Pancreas (tissue), 10 donors: ENCODE results near the gene PLA2G4E. TPM values are rescaled to one million over a fixed set of nuclear protein-coding genes. Genes with fewer than 3 reads are reported as not detected.

Experiments
- ATAC-seq, 4 donors: fragments of 200-7000 bp; cut with Tn5 transposase; one replicate each; pipeline versions ENCODE4 v1.8.0 to v1.9.1; 2020; ENCODE audit warnings: mild to moderate bottlenecking in 4 of 4, moderate library complexity in 4 of 4
- DNase-seq, 6 donors: peaks; one replicate each; pipeline ENCODE4 v3.0.0-alpha.2; 2020
- FAIRE-seq: peaks from 2 replicates; lab custom pipeline; 2012; peaks lifted over from hg19 to GRCh38; lab: Jason Lieb, UNC
- H3K27ac ChIP-seq, 4 donors: fragments of 200-600 bp; sonication (generic); 1 replicate in 3 of 4; 2 replicates in 1 of 4; pipeline versions ENCODE4 v1.5.0 to v1.8.0; 2020
- H3K27me3 ChIP-seq, 4 donors: fragments of 200-600 bp; one replicate each; pipeline ENCODE4 v1.8.0; 2021
- H3K36me3 ChIP-seq, 3 donors: fragments of 200-600 bp; sonication (generic) in 1 of 3; one replicate each; pipeline versions ENCODE4 v1.5.0 to v1.8.0; 2020 to 2021
- H3K4me1 ChIP-seq, 3 donors: fragments of 200-600 bp; one replicate each; pipeline ENCODE4 v1.8.0; 2021
- H3K4me3 ChIP-seq, 4 donors: fragments of 200-600 bp; sonication (generic) in 2 of 4; one replicate each; pipeline versions ENCODE4 v1.5.0 to v1.8.0; 2020 to 2021
- H3K9me3 ChIP-seq, 4 donors: fragments of 200-600 bp; one replicate each; pipeline ENCODE4 v1.8.0; 2021
- CTCF ChIP-seq, 4 donors: fragments of 200-600 bp; sonication (generic) in 3 of 4; IDR thresholded peaks; one replicate each; pipeline versions ENCODE4 v1.5.0 to v1.8.0; 2021; ENCODE audit warnings: antibody characterized with exemption in 4 of 4
- WGBS, 2 donors: extraction: QIAGEN DNeasy Blood & Tissue Kit; methylation state at CpG; one replicate each; pipeline ENCODE4 v1.1.7; 2013; 5-methylcytosine and 5-hydroxymethylcytosine counted together
- intact Hi-C, 3 donors: fragments of 100-400 bp; cut with DNase I; formaldehyde crosslinking; loops; one replicate each; pipeline versions ENCODE4 v1.11.1 to v1.14.2; 2022
- polyA plus RNA-seq, 2 donors: library from polyadenylated mRNA; stranded (reverse); fragments of 200-250 nt; gene quantifications; one replicate each; pipeline ENCODE4 v1.2.3, GENCODE V29; 2013
- total RNA-seq, 6 donors: library from RNA; stranded (reverse); fragmentation: NEBNext Ultra II Directional in 4 of 6; extraction: Animal tissue kit (Norgen Biotek cat#: 25700) in 4 of 6; gene quantifications; one replicate each; pipeline versions ENCODE4 v1.2.1 to v1.2.4, GENCODE V29; 2021 to 2023
- donor health status: healthy with polysubstance abuse.
- donor health status: DM: no; HTN: no; CAD: no; lungs with moderate emphysema.
- donor health status: DM: no; HTN: no; CAD: no.
- donor health status: control.
- donor health status: control.
- donor health status: Bipolar disorder and iron deficiency.
- donor health status: DM: yes; HTN: yes; CAD: no.
- donor health status: DM: no; HTN: no; CAD: no.
- donor health status: DM: no; HTN: no; CAD: no.
- donor health status: DM: yes; HTN: yes; CAD: no.

The PLA2G4E gene
- total and polyA plus RNA-seq, 8 donors: 0.05 to 0.06 TPM; not detected in 6

DNA sequence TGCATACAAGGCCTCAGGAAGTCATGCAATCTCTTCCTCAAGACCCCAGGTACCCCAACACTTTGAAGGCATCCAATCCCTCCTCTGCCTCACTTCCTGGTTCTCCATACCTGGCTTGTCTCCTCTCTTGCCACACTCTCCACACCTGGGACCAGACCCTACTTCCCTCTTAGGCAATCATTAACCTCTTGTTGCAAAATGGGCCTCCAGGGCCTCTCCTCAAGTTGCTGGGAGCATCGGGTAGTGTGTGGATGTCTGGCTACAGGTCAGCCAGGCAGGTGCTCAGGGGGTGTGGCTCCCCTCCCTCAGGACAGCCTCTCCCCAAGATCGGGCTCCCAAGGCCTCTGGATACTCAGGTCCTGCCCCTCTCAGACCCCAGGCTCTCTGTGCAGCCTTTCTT, 8.6 kb downstream of the PLA2G4E start:
- Histone ChIP-seq H3K36me3 (no peaks in the 10 kb centered on the region), H3K27ac (peak overlapping the region in 2 of 4 donors; percentile 15 to 22), H3K9me3 (no peaks in the 10 kb centered on the region), H3K4me3 (no peak overlapping the region), H3K27me3 (no peaks in the 10 kb centered on the region), H3K4me1 (peaks cover 0 to 13% (median 0%) of the 10 kb centered on the region in 3 donors)
- ATAC-seq (peak; percentile 72 to 92 (median 86)), DNase-seq (peak in 3 of 6 donors; percentile 25 to 44 (median 33)), FAIRE-seq (no peak)
- no peak for TF ChIP-seq CTCF (IDR thresholded peaks at IDR 0.05)
- intact Hi-C loops: no loop called here
- 18 to 31% methylated on average over 2 of the region's 2 CpGs for WGBS, 2 donors

- ATAC-seq (no peak), DNase-seq (no peak), FAIRE-seq (no peak)
- Histone ChIP-seq H3K4me3 (no peak overlapping the region), H3K4me1 (peaks cover 0 to 13% (median 0%) of the 10 kb centered on the region in 3 donors), H3K27me3 (no peaks in the 10 kb centered on the region), H3K27ac (peak overlapping the region in 2 of 4 donors; percentile 31 to 37), H3K9me3 (no peaks in the 10 kb centered on the region), H3K36me3 (no peaks in the 10 kb centered on the region)
- no peak for TF ChIP-seq CTCF (IDR thresholded peaks at IDR 0.05)
- intact Hi-C loops: no loop called here
- WGBS, 2 donors: 87 to 92% methylated on average over 7 of the region's 7 CpGs
These were observed 9.8 kb downstream of the PLA2G4E start for GRCh38 chr15:42011074-42011473.

DNA sequence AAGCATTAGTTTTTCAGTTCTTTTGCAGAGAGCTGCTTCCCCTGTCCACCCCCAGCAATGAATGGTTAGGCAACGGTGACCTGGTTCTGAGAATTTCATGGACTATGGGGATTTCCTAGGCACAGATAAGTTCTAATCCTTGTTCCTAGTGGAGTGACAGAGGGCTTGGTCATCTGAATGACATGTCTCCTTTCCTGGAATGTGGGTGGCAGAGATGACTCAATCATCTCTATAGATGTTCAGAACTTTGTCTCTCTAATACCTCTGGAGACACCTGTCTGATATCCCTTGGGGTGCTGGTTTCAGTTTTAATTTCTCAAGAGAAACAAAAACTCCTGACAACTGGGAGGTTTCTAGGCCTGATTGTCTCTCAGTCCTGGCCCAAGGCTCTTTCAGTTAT, 10.4 kb downstream of the PLA2G4E start:
- ATAC-seq: peak in 2 of 4 donors; percentile 36 to 55
- H3K4me3 ChIP-seq: no peak overlapping the region
- H3K36me3 ChIP-seq: no peaks in the 10 kb centered on the region
- TF ChIP-seq CTCF (IDR thresholded peaks at IDR 0.05): no peak
- no peak for DNase-seq
- 24 to 71% methylated on average over 1 of the region's 1 CpG for WGBS, 2 donors
- H3K9me3 ChIP-seq: no peaks in the 10 kb centered on the region
- intact Hi-C loops: no loop called here
- peak overlapping the region in 2 of 4 donors; percentile 31 to 37 for H3K27ac ChIP-seq
- no peak for FAIRE-seq
- H3K4me1 ChIP-seq: peaks cover 0 to 13% (median 0%) of the 10 kb centered on the region in 3 donors
- no peaks in the 10 kb centered on the region for H3K27me3 ChIP-seq

DNA sequence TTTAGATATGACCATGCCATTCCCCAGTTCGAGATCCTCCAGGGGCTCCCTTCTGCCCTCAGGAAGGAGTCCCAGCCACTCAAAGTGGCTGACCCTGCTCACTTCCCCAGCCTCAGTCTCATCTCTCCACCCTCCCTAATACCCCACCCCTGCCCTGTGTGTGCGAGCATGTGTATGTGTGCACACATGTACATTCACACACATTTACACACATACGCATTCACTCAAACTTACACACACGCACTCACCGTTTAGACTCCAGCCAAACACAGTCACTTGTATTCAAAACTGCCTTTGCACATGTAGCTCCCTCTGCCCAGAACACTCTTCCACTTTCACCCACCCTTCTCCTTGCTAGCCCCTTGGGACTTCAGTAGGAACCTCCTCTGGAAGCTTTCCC, 11.4 kb downstream of the PLA2G4E start:
- peaks cover 0 to 13% (median 0%) of the 10 kb centered on the region in 3 donors for H3K4me1 ChIP-seq
- no peak for ATAC-seq
- 90 to 92% methylated on average over 5 of the region's 5 CpGs for whole genome bisulfite sequencing, 2 donors
- no peak for TF ChIP-seq CTCF (IDR thresholded peaks at IDR 0.05)
- H3K36me3 ChIP-seq: no peaks in the 10 kb centered on the region
- FAIRE-seq: no peak
- no peaks in the 10 kb centered on the region for H3K9me3 ChIP-seq
- no peak for DNase-seq
- intact Hi-C loops: no loop called here
- H3K4me3 ChIP-seq: no peak overlapping the region
- H3K27me3 ChIP-seq: no peaks in the 10 kb centered on the region
- H3K27ac ChIP-seq: no peak overlapping the region

DNA sequence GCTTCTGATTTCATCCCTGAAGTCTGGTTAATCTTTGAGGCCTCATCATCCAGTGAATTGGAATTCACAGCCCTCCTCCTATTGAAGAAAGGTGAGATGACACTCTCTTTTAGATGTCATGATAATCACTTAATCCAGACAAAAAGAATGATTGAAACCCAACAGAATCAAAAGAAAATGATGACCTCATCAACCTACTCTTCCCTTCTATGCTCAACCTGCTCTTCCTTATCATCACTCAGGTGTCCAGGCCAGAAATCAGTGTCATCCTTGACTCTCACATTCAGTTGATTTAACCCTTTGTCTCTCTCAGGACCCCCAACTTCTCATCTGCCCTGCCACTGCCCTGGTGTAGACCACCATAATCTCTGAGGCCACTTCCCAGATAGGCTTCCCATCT, 11.8 kb downstream of the PLA2G4E start:
- Histone ChIP-seq H3K9me3 (no peaks in the 10 kb centered on the region), H3K36me3 (no peaks in the 10 kb centered on the region), H3K27ac (no peak overlapping the region), H3K27me3 (no peaks in the 10 kb centered on the region), H3K4me1 (peaks cover 0 to 13% (median 0%) of the 10 kb centered on the region in 3 donors), H3K4me3 (no peak overlapping the region)
- FAIRE-seq (no peak), DNase-seq (no peak), ATAC-seq (no peak)
- intact Hi-C loops: no loop called here
- no peak for TF ChIP-seq CTCF (IDR thresholded peaks at IDR 0.05)
